HL-60/S4 treated with phorbol 12-myristate 13-acetate at 8.2 ng/mL for 4 days and 3 days (cell line): ENCODE measurements around the gene PTPRE.

Source experiments
- in situ Hi-C: fragments of 300-500 bp; cut with MboI; formaldehyde crosslinking; loops from 2 replicates; pipeline ENCODE4 v1.15.0; 2022; ENCODE audit warnings: low sequenced_read_pairs

PTPRE gene

DNA sequence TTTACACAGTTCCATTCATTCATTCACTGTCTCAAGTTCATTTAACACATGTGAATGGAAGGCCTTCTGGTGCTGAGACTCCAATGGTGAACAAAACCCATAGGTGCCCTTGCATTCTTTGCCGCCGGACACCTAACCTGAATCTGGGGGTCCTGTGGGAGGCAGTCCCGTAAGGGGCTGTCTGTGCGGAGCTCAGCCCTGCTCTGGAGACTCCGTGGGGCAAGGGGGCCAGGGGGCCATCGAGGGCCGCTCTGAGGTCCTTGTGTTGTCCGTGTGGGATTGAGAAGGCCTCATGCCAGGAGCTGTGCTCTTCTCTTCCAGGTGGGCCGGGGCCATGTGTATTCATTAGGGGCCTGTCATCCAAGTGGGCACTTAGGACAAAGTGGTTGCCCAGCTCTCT lies 15.3 kb downstream of the PTPRE start:
- in situ Hi-C loops, result no loop called here

DNA sequence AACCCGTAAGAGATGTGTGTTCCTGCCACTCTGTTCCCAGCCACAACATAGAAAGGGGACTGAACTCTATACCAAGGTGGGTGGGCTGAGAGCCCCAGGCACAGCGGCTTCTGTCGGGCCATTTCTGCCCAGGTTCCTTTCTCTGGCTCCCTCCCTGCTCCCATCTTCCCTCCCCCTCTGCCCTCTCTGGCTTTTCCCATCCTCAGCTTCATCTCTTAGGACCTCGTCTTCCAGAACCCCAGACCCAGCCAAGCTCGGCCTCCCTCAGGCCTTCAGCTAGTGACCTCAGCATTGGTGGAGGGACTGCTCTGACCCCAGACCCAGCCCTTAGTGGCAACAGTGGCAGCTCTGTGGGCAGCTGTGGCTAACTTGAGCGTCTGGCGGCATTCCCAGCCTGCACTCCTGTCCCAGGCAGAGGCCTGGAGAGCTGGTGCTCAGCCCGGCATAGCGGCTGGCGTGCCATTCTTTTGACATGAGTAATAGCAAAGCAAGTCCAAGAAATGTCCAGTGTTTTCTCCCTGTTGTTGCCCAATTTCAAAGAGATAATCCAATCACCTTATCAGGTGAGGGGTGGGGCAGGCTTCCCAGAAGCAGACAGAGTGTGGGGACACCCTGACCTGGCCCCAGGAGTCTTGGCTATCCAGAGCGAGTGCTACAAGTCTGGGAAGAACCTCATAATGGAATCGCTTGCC lies 15.9 kb downstream of the PTPRE start:
- in situ Hi-C loops, result no loop called here

DNA sequence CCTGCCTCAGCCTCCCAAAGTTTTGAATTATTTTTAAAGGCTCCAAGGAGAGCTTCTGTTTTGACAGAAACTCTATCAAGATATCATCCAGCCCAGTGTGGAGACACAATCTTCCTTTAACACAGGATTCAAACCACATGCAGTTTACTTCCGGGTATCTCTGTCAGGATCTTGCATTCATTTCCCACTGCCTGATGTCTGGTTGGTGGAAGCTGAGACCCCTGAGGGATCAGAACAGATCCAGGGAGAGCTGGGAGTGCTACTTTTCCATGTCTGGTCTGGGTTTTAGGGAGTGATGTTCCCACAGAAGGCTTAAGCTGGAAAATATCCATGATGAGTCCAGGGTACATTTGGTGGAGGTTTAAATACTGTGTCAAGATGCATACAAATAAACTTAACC lies 16.7 kb downstream of the PTPRE start:
- in situ Hi-C loops, result no loop called here

DNA sequence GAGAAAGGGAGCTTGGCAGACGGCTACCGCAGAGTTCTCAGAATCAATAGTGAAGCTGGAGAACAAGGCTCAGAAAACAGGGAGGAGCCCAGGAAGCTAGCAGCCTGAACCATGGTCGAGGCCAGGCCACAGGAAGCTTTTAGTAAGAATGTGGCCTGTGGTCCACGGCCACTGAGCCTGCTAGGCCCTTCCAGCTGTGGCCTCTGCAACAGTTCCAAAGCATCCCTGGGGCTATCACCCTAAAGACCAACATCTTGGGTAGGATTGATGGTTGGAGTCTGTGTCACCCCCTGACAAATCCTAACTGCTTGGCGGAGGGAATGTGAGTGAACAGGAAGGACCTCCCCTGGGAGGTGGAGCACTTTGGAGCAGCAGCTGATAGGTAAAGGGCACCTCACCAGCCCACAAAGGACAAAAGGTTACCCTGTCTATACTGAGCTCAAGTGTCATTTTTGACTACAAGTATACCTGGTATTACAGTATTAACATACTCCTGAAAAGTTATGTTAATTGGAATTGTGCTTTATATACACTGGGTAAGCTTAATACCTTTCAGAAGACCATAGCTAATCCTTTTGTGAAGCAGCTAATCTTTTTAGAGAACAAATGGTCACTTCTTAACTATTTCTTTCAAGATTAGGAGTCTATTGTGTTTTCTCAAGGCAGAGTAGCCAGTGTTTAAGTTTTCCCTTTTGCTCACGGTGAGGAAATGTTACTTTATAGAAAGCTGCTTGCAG lies 18.7 kb downstream of the PTPRE start:
- in situ Hi-C loops, result no loop called here

DNA sequence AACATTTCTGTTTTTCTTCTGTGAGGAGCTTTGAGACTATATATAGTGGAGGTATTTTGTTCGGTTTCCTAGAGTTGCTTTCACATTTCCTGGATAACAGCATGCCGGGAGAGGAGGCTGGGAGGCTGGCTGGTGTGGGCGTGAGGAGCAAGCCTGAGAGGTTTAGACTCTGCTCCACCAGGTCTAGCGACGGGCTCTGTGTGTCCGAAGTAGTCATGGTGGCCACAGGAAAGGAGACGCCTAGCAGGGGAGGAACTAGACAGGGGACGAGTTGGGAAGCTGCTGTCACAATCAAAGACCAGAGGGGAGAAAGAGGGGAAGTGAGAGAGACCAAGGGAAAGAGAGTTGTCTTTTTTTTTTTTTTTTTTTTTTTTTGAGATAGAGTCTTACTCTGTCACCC lies 19.6 kb downstream of the PTPRE start:
- in situ Hi-C loops, result no loop called here

DNA sequence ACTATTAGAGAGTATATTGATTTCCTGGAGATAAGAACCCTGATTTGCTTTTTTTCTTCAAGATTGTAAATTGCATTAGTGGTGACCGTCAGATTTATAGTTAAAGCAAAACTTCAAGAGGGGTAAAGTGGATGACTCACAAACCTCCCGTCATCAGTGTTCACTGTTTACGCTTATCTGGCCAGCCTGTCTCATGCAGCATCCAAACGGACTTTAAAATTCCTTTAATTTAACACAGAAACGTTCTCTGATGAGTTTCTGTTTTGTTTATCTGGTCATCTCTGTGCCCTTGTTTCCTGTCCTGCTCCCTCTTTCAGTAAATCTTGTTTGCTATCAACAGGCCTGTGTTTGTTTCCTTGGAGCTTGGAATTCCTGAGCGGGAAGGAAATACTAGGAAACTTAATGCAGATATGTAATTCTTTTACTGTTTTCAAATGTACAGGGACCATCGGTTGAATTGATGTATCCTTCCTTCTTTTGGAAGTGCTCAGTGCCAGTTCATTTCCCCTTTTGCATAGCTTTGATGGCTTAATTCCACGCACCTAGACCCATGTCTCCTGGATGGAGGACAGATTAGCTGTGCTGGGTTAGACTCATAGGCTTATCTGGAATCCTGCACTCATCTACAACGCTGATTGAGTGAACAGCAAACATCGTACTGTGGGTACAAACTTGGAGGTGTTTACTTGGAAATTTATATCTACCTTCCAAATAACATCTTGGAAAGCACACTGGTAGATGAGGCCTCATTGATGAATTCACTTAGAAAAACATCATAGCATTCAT lies 21.3 kb downstream of the PTPRE start:
- in situ Hi-C loops, result no loop called here

DNA sequence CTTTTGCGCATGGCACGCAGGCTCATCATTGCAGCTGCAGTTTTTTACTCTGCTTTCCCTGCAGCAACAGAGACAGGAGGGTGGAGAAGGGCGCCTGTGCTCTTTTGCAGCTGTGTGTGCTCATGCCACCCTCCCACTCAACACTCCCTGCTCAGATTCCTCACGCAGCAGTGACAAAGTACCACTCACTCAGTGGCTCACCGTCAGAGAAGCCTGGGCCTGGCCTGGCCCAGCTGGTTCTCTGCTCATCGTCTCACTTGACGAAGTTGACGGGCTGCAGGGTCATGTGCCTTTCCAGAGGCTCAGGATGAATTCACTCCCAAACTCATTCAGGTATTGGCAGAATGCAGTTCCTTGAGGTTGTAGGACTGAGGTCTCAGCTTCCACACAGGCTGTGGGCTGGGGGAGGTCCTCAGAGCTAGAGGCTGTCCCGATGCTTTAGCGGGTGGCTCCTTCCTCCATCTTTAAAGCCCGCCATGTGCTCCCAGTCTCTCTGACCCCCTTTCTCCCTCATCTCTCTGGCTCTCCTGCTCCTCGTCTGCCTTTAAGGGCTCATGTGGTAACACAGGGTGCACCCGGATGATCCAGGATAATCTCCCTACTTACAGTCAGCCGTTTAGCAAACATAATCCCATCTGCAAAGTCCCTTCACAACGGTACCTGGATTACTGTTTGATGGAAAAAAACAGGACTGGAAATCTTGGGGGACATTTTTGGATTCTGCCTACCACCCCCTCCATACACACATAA lies 25.8 kb downstream of the PTPRE start:
- in situ Hi-C loops, result no loop called here

DNA sequence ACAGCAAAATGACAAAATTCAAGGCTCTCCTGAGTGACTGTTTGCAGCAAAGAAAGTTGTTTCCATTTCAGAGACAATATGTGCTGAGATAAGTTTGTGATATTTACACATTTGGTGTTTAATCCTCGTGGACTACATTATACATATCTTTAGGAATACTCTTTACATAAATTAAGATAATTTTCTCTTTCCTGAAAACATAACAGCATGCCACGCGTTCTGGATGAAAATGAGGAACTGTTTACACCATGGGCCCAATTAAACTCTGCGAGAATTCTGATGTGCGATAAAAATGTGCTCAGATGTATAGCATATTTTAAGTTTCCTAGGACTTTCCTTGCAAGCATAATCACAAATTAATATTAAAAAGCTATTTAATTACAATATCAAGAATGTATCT lies 26.4 kb downstream of the PTPRE start:
- in situ Hi-C loops, result no loop called here

- in situ Hi-C loops, result no loop called here
Measured at GRCh38 chr10:127934383-127934782, 27.5 kb downstream of the PTPRE start.

DNA sequence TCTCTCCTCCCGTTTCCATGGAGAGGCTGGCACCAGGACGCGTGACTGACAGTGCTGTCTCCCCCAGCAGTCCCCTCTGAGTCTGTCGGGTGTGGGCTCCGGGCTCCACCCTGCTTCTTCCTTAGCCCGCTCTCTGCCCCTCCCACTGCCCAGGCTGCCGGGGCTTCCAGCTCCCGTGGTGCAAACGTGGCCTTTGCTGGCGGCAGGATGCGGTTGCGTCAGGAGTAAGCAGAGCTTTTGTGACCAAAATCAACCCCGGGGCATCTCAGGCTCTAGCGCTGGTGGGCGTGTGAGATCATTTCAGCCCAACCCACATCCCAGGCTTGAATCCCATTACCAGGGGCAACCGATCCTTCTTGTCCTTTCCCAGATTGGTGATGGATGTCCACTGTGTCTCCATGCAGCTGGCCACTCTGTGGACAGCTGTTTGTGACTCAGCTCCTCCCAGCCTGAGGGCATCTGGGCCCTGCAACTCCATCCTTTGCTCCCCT lies 28.2 kb downstream of the PTPRE start:
- in situ Hi-C loops, result no loop called here

DNA sequence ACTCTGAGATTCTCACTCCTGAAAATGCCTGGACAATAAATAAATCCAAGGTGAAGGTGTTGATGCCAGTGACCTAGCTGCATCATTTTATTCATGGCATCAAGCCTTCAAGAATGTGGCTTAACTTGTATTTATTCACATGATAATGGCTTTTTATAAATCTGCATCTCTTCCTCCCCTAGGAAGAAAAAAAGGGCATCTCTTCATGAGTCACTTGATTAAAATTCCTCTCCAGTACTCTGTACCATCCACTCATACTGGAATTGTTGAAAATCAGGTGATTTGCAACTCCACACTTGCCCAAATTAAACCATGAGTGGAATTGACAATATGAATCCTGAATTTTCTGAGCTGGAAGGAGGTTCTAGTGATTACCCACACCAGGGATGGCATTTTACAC lies 30.2 kb downstream of the PTPRE start:
- in situ Hi-C loops, result no loop called here

DNA sequence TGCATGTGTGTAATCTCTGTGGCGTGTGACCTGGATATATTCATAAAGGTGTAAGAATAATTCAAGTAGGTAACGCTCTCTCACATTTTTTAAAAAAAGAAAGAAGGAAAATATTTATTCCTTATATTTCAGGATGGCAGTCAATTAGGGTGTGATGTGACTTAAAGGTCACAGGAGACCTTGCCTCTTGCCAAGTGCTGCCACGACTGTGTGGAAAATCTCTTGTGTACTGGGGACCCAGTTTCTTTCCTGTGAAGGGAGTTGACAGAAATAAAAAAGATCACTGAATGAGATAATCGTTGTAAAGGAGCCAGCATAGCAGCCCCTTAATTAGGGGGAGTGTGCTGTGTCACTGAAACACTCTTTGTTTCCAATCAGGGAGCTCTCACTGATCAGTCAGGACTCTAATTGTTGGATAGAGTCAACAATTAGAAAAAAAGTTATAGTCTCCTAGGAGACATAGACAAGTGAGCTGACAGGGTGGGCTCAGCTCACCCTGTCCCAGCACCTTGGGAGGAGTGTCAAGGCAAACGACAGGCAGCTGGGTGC lies 31.1 kb downstream of the PTPRE start:
- in situ Hi-C loops, result no loop called here

GRCh38 chr10:127939786-127940330 lies 33.0 kb downstream of the PTPRE start:
- in situ Hi-C loops, result no loop called here

- in situ Hi-C loops, result no loop called here
Measured at GRCh38 chr10:127940866-127941640, 34.1 kb downstream of the PTPRE start.

GRCh38 chr10:127942811-127943210 lies 35.9 kb downstream of the PTPRE start:
- in situ Hi-C loops, result no loop called here

GRCh38 chr10:127943336-127943910 lies 36.5 kb downstream of the PTPRE start:
- in situ Hi-C loops, result no loop called here

DNA sequence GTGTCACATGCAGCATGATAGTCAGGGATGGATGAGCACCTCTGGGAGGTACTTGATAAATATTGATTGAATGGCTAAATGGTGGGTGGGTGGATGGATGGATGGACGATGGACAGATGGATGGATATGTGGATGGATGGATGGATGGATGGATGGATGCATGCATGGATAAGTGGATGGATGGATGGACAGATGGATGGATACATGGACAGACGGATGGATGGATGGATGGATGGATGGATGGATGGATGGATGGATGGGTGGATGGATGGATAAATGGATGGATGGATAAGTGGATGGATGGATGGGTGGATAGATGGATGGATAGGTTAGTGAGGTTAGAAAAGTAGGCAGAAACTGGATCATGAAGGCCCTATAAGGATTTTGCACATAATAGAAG lies 37.4 kb downstream of the PTPRE start:
- in situ Hi-C loops, result no loop called here

DNA sequence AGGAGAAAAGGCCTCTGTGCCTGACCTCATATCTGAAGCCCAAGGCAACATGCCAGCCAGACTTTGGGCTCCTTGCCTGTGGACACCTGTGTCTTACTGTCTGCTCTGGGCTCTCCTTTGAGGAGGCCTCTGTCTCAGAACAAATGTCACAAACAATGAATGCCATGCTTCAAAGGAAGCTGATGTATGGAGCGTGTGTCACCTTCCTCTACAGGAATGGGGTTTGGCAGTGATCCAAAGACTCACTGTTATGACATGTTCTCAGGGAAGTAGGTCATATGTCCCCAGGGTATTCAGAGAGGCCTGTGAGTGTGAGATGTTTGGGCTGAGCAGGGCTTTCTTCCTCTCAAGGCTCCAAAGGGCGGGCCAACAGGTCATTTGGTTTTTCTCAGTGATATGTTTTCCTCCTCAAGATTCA lies 38.4 kb downstream of the PTPRE start:
- in situ Hi-C loops, result no loop called here
